Neural cell (in vitro differentiated cells): ENCODE measurements around the gene OR4D1.

Experiments used
- CTCF ChIP-seq: fragments of 450-650 bp; IDR thresholded peaks from 2 replicates; pipeline ENCODE4 v1.5.1; 2014; ENCODE audit warnings: antibody characterized with exemption, mild to moderate bottlenecking, moderate library complexity; ENCODE audit not compliant: poor library complexity, severe bottlenecking
- MXI1 ChIP-seq: fragments of 450-650 bp; conservative IDR thresholded peaks from 2 replicates; pipeline ENCODE4 v1.6.1; 2014; ENCODE audit warnings: antibody characterized with exemption, mild to moderate bottlenecking; ENCODE audit not compliant: poor library complexity, severe bottlenecking
- RAD21 ChIP-seq: fragments of 450-650 bp; conservative IDR thresholded peaks from 2 replicates; pipeline ENCODE4 v1.6.1; 2014; ENCODE audit warnings: antibody characterized with exemption, mild to moderate bottlenecking, moderate library complexity
- REST ChIP-seq: IDR thresholded peaks from 2 replicates; pipeline ENCODE4 v1.6.1; 2012; ENCODE audit warnings: borderline replicate concordance

- TF ChIP-seq CTCF: no peak
- no peak for TF ChIP-seq REST
- TF ChIP-seq RAD21: no peak
- TF ChIP-seq MXI1: no peak
These were observed 57.8 kb downstream of the OR4D1 start for GRCh38 chr17:58205936-58206335.
